ENCODE results near the gene ATP1B3. TPM values are rescaled to one million over a fixed set of nuclear protein-coding genes. Genes with fewer than 3 reads are reported as not detected.
A peak's percentile ranks its signal among the peaks of the same experiment; 100 is the strongest.
"Not testable (repeated sequence)": the region's sequence is repeated elsewhere in the genome, so short reads cannot be mapped to it uniquely, and the experiment has no call there.

Gene ATP1B3
- polyA plus RNA-seq, 1 of the 3 experiments (the other 2 are of a cell fraction), result 86.3 TPM

GRCh38 chr3:141915766-141916165 is 39.3 kb downstream of the ATP1B3 start:
- Histone ChIP-seq H3K4me2 (no peak overlapping the region), H3K27ac (ENCODE audit: low read depth in 2 of 2, low read length in 1 of 2) (peak overlapping the region in 1 of 2 experiments; percentile 1; a peak in 1 of 4 replicates), H3K27me3 (ENCODE audit: insufficient read depth) (no peaks in the 10 kb centered on the region), H3K9ac (no peak overlapping the region), H3K9me3 (no peaks in the 10 kb centered on the region), H3K9me2 (no peaks in the 10 kb centered on the region), H2AFZ (ENCODE audit: low read depth) (no peak overlapping the region; the same call in 1 of the 2 replicates), H3K79me2 (ENCODE audit: insufficient read depth) (no peaks in the 10 kb centered on the region), H4K20me1 (ENCODE audit: insufficient read depth) (no peaks in the 10 kb centered on the region), H3K4me3 (ENCODE audit: low read depth in 2 of 2, low read length in 1 of 2) (no peak overlapping the region), H3K36me3 (replicated peaks in 1 of 2; ENCODE audit: control insufficient read depth in 1 of 2, insufficient read depth in 2 of 2, low read length in 1 of 2) (peaks cover 18 to 51% of the 10 kb centered on the region in 2 experiments), H3F3A (replicated peaks; ENCODE audit: insufficient read depth) (peaks cover 5% of the 10 kb centered on the region), H3K4me1 (ENCODE audit: control insufficient read depth in 1 of 2, insufficient read depth in 2 of 2, low read depth in 1 of 2, low read length in 1 of 2) (peaks cover 0 to 10% of the 10 kb centered on the region in 2 experiments; a peak in 3 of 4 replicates)
- DNase-seq, result no peak
- 41% methylated on average over 2 of the region's 2 CpGs for WGBS (ENCODE audit: low lambda C conversion rate)
- TF ChIP-seq PBX3 (IDR thresholded peaks at IDR 0.05) (0 out of 2 replicates have a peak, but pooled peaks have one; percentile 33), RCOR1 (IDR thresholded peaks at IDR 0.05; ENCODE audit: low read length) (no peak), JUND (IDR thresholded peaks at IDR 0.05) (peak; percentile 15; the same call in 1 of the 2 replicates), MXI1 (IDR thresholded peaks at IDR 0.05; ENCODE audit: low read depth, low read length) (no peak), NFIC (IDR thresholded peaks at IDR 0.05; ENCODE audit: borderline replicate concordance) (peak; percentile 13; the same call in 1 of the 2 replicates)
- ChIA-PET CTCF (no interaction called here), POLR2A (no interaction called here)

GRCh38 chr3:141920701-141921100 is 44.3 kb downstream of the ATP1B3 start:
- Histone ChIP-seq H3K79me2 (ENCODE audit: insufficient read depth) (no peaks in the 10 kb centered on the region), H3K27me3 (ENCODE audit: insufficient read depth) (no peaks in the 10 kb centered on the region), H3K4me2 (no peak overlapping the region), H4K20me1 (ENCODE audit: insufficient read depth) (no peaks in the 10 kb centered on the region), H2AFZ (ENCODE audit: low read depth) (no peak overlapping the region), H3K9ac (no peak overlapping the region), H3F3A (replicated peaks; ENCODE audit: insufficient read depth) (peaks cover 6% of the 10 kb centered on the region), H3K9me2 (no peaks in the 10 kb centered on the region), H3K36me3 (replicated peaks in 1 of 2; ENCODE audit: control insufficient read depth in 1 of 2, insufficient read depth in 2 of 2, low read length in 1 of 2) (peaks cover 10 to 29% of the 10 kb centered on the region in 2 experiments), H3K27ac (ENCODE audit: low read depth in 2 of 2, low read length in 1 of 2) (no peak overlapping the region), H3K9me3 (no peaks in the 10 kb centered on the region), H3K4me1 (ENCODE audit: control insufficient read depth in 1 of 2, insufficient read depth in 2 of 2, low read depth in 1 of 2, low read length in 1 of 2) (peaks cover 0 to 8% of the 10 kb centered on the region in 2 experiments; a peak in 3 of 4 replicates), H3K4me3 (ENCODE audit: low read depth in 2 of 2, low read length in 1 of 2) (no peak overlapping the region)
- POLR2A ChIA-PET, result no interaction called here
- no peak for TF ChIP-seq MAX (IDR thresholded peaks at IDR 0.05; ENCODE audit: low read depth)
- TF ChIP-seq SMC3 (IDR thresholded peaks at IDR 0.05; ENCODE audit: low read depth, low read length), result no peak
- DNase-seq, result no peak
- CTCF ChIA-PET, result no interaction called here
- WGBS (ENCODE audit: low lambda C conversion rate), result 99% methylated on average over 4 of the region's 4 CpGs

- no peak overlapping the region for H2AFZ ChIP-seq (ENCODE audit: low read depth)
- H3K9ac ChIP-seq, result no peak overlapping the region
- WGBS (ENCODE audit: low lambda C conversion rate), result 97% methylated on average over 2 of the region's 2 CpGs
- H3K36me3 ChIP-seq (replicated peaks in 1 of 2; ENCODE audit: control insufficient read depth in 1 of 2, insufficient read depth in 2 of 2, low read length in 1 of 2), result peaks cover 12 to 27% of the 10 kb centered on the region in 2 experiments
- ChIA-PET CTCF (no interaction called here), POLR2A (no interaction called here)
- no peak overlapping the region for H3K4me3 ChIP-seq (ENCODE audit: low read depth in 2 of 2, low read length in 1 of 2)
- peaks cover 6% of the 10 kb centered on the region for H3F3A ChIP-seq (replicated peaks; ENCODE audit: insufficient read depth)
- no peaks in the 10 kb centered on the region for H3K9me2 ChIP-seq
- TF ChIP-seq MXI1 (IDR thresholded peaks at IDR 0.05; ENCODE audit: low read depth, low read length) (no peak), MAX (IDR thresholded peaks at IDR 0.05; ENCODE audit: low read depth) (no peak), RCOR1 (IDR thresholded peaks at IDR 0.05; ENCODE audit: low read length) (no peak), NFIC (IDR thresholded peaks at IDR 0.05; ENCODE audit: borderline replicate concordance) (no peak), EP300 (IDR thresholded peaks at IDR 0.05; ENCODE audit: borderline replicate concordance in 1 of 2, low read depth in 1 of 2, low read length in 1 of 2) (no peak), GATA2 (CRISPR knock-in tag; IDR thresholded peaks at IDR 0.05) (no peak)
- H3K79me2 ChIP-seq (ENCODE audit: insufficient read depth), result no peaks in the 10 kb centered on the region
- H3K27me3 ChIP-seq (ENCODE audit: insufficient read depth), result no peaks in the 10 kb centered on the region
- H3K4me2 ChIP-seq, result no peak overlapping the region
- H3K9me3 ChIP-seq, result no peaks in the 10 kb centered on the region
- H3K27ac ChIP-seq (ENCODE audit: low read depth in 2 of 2, low read length in 1 of 2), result no peak overlapping the region
- peaks cover 0 to 2% of the 10 kb centered on the region in 2 experiments; a peak in 3 of 4 replicates for H3K4me1 ChIP-seq (ENCODE audit: control insufficient read depth in 1 of 2, insufficient read depth in 2 of 2, low read depth in 1 of 2, low read length in 1 of 2)
- no peaks in the 10 kb centered on the region for H4K20me1 ChIP-seq (ENCODE audit: insufficient read depth)
- no peak for DNase-seq
Observed at GRCh38 chr3:141921316-141921715, 44.9 kb downstream of the ATP1B3 start.

- POLR2A ChIA-PET; DNase-seq; H3K4me3 ChIP-seq (ENCODE audit: low read depth in 2 of 2, low read length in 1 of 2); H3K9me3 ChIP-seq; H4K20me1 ChIP-seq (ENCODE audit: insufficient read depth); H3F3A ChIP-seq (replicated peaks; ENCODE audit: insufficient read depth); H3K4me2 ChIP-seq; H3K27me3 ChIP-seq (ENCODE audit: insufficient read depth); CTCF ChIA-PET; H2AFZ ChIP-seq (ENCODE audit: low read depth); H3K9me2 ChIP-seq; H3K9ac ChIP-seq; H3K27ac ChIP-seq (ENCODE audit: low read depth in 2 of 2, low read length in 1 of 2); H3K79me2 ChIP-seq (ENCODE audit: insufficient read depth); H3K4me1 ChIP-seq (ENCODE audit: control insufficient read depth in 1 of 2, insufficient read depth in 2 of 2, low read depth in 1 of 2, low read length in 1 of 2): not testable (repeated sequence)
- peaks cover 12 to 16% of the 10 kb centered on the region in 2 experiments for H3K36me3 ChIP-seq (replicated peaks in 1 of 2; ENCODE audit: control insufficient read depth in 1 of 2, insufficient read depth in 2 of 2, low read length in 1 of 2)
- WGBS (ENCODE audit: low lambda C conversion rate), result 91% methylated on average over 5 of the region's 5 CpGs
Observed at GRCh38 chr3:141925677-141926076, 49.2 kb downstream of the ATP1B3 start.

Measured in SK-N-SH (cell line).